Activated CD8-positive, alpha-beta T cell treated with anti-CD3 and anti-CD28 coated beads, Interleukin-2, amount 10 ng/mL, durations not matched to agents 7 days and 5 days (primary cell): ENCODE measurements around the gene SPAG9. TPM values are rescaled to one million over a fixed set of nuclear protein-coding genes. Genes with fewer than 3 reads are reported as not detected.

ENCODE experiments used
- ATAC-seq: fragments of 150-1000 bp; cut with Tn5 transposase; one replicate; pipeline ENCODE4 v1.10.0; 2021; ENCODE audit warnings: moderate library complexity
- CTCF ChIA-PET: fragments of 350-600 bp; sonication (Branson Sonifier 250); formaldehyde crosslinking; loops from one replicate; lab custom pipeline; 2021; ENCODE audit warnings: antibody characterized with exemption; lab: Charles Lee
- POLR2A ChIA-PET: fragments of 350-600 bp; sonication (Branson Sonifier 250); formaldehyde crosslinking; loops from one replicate; lab custom pipeline; 2021; ENCODE audit warnings: antibody characterized with exemption; lab: Charles Lee
- DNase-seq: peaks from one replicate; pipeline ENCODE4 v3.0.0-alpha.2; 2020
- H3K27ac Mint-ChIP-seq: one replicate; pipeline ENCODE4 v1.8.0; 2021; ENCODE audit warnings: mild to moderate bottlenecking, mixed read lengths
- H3K27me3 Mint-ChIP-seq: one replicate; pipeline ENCODE4 v1.8.0; 2021; ENCODE audit warnings: low read depth, mixed read lengths
- H3K36me3 Mint-ChIP-seq: one replicate; pipeline ENCODE4 v1.8.0; 2021; ENCODE audit warnings: low read depth, mixed read lengths
- H3K4me1 Mint-ChIP-seq: one replicate; pipeline ENCODE4 v1.8.0; 2021; ENCODE audit warnings: low read depth, mixed read lengths
- H3K4me3 Mint-ChIP-seq: one replicate; pipeline ENCODE4 v1.8.0; 2021; ENCODE audit warnings: mild to moderate bottlenecking, mixed read lengths
- H3K9me3 Mint-ChIP-seq: one replicate; pipeline ENCODE4 v1.8.0; 2022; ENCODE audit warnings: mixed read lengths; ENCODE audit not compliant: insufficient read depth
- total RNA-seq, 2 experiments: library from RNA; stranded (reverse); gene quantifications; one replicate each; pipeline ENCODE4 v1.2.3, GENCODE V29; 2021

Gene SPAG9
- total RNA-seq, 2 experiments from 2014 or later: 39.2 to 42.1 TPM

DNA sequence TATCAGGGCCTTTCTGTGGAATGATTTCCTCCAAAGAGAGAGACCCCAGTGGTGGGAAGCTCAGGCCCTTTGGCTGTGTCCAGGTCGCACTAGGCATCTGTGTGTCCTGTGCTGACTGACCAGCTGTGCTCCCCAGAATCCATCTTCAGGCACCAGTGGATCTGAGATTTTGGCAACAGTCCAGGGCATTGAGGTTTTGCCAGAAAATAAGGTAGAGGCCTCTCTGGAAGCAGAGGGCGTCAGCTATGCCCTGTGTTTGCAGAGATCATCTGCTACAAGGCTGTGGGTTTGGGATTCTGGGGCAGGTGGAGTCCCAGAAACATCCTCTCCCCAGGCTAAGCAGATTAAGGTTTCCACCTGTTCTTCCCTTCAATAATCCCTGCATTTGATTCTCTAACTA lies 197.1 kb downstream of the SPAG9 start:
- ATAC-seq (no peak), DNase-seq (no peak)
- Mint-ChIP-seq H3K36me3 (no peaks in the 10 kb centered on the region), H3K4me3 (no peak overlapping the region), H3K9me3 (no peaks in the 10 kb centered on the region), H3K27me3 (peaks cover 31% of the 10 kb centered on the region), H3K4me1 (peaks cover 56% of the 10 kb centered on the region), H3K27ac (no peak overlapping the region)
- POLR2A ChIA-PET: interaction anchor here (10.9 kb wide), 1 partner anchor 58 kb away, joined by 109 read pairs; the partner anchor contains the start of gene TOB1
- CTCF ChIA-PET: no interaction called here

DNA sequence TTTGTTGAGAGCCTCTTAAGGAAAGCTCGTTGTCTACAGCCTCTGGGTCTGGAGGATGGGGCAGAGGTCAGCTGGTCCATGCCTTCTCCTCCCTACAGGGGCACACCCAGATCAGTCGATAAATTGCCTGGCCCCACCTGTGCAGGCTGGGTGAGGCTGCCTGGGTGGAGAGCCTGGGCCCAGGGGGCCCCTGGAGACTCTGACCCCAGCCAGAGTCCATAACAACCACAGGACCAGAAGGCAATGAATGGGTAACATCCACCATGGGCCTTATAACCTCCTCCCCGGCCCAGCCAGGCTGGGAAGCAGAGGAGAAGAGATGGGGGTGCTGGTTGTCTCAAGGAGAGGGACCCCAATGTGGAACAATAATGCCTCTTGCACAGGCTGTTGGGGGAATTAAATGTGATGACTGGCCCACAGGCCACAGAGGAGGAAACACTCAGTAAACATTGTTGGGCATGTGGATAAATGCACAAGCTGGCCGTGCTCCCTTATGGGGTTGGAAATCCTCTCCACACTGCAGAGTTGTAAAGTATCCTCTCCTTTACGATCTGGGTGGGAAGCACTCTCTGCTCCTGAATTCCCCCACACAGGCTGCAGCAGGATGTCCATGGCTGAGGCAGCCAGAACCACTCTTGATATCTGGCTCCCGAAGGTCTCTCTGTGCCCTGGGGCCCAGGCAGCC lies 197.8 kb downstream of the SPAG9 start:
- ChIA-PET CTCF (no interaction called here), POLR2A (interaction anchor here (10.9 kb wide), 1 partner anchor 57 kb away, joined by 109 read pairs; the partner anchor contains the start of gene TOB1)
- ATAC-seq: no peak
- Mint-ChIP-seq H3K27ac (no peak overlapping the region), H3K4me1 (peaks cover 61% of the 10 kb centered on the region), H3K27me3 (peaks cover 23% of the 10 kb centered on the region), H3K9me3 (no peaks in the 10 kb centered on the region), H3K4me3 (no peak overlapping the region), H3K36me3 (no peaks in the 10 kb centered on the region)
- no peak for DNase-seq

DNA sequence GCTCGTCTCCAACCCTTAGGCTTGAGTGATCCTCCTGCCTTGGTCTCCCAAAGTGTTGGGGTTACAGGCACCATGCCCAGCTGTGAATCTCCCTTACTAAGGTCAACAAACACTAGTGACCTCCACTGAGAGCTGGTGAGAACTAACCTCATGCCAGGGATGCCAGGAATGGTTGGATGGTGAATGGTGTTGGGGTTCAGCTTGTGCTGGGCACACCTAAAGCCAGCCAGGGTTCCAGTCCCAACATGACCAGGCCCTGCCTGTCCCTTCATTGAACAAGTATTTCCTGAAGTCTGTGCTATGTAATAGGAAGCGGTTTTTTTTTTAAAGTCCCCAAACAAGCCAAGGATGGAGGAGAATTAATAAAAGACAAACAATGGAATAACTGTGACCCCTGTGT lies 198.6 kb downstream of the SPAG9 start:
- ChIA-PET POLR2A (interaction anchor here (10.9 kb wide), 1 partner anchor 56 kb away, joined by 109 read pairs; the partner anchor contains the start of gene TOB1), CTCF (no interaction called here)
- H3K4me3 Mint-ChIP-seq: no peak overlapping the region
- H3K36me3 Mint-ChIP-seq: no peaks in the 10 kb centered on the region
- peaks cover 19% of the 10 kb centered on the region for H3K27me3 Mint-ChIP-seq
- ATAC-seq (no peak), DNase-seq (no peak)
- H3K9me3 Mint-ChIP-seq: no peaks in the 10 kb centered on the region
- no peak overlapping the region for H3K27ac Mint-ChIP-seq
- H3K4me1 Mint-ChIP-seq: peaks cover 55% of the 10 kb centered on the region

DNA sequence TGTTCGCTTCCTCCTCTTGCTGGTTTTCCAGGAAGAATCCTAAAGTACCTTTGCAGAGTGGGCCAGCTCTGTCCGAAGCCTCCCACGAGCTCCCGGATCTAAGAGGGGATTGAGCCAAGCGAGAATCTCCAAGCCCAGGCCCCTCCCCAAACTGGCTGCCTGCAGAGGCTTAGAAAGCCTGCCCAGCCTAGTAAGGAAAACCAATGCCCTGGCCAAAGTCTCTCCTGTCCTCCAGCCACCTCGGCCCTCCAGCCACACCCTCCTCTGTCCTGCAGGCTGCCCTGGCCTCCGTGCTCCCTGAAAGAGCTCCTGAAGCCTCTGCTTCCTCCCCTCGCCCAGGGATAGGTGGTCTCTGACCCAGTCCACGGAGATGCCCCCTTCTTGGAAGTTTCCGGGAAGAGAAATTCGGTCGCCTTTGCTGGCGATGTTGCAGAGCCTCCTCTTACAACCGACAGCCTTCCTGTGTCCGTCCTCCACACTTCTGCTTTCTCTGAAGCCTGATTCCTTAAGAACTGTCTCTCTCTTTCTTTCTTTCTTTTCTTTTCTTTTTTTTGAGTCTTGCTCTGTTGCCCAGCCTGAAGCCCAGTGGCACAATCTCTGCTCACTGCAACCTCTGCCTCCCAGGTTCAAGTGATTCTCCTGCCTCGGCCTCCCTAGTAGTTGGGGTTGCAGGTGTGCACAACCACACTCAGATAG lies 199.6 kb downstream of the SPAG9 start:
- ATAC-seq: no peak
- Mint-ChIP-seq H3K27ac (peak overlapping the region; percentile 36), H3K27me3 (peaks cover 18% of the 10 kb centered on the region), H3K36me3 (no peaks in the 10 kb centered on the region), H3K9me3 (no peaks in the 10 kb centered on the region), H3K4me1 (peaks cover 53% of the 10 kb centered on the region), H3K4me3 (no peak overlapping the region)
- POLR2A ChIA-PET: interaction anchor here (10.9 kb wide), 1 partner anchor 55 kb away, joined by 109 read pairs; the partner anchor contains the start of gene TOB1
- DNase-seq: no peak
- CTCF ChIA-PET: no interaction called here

DNA sequence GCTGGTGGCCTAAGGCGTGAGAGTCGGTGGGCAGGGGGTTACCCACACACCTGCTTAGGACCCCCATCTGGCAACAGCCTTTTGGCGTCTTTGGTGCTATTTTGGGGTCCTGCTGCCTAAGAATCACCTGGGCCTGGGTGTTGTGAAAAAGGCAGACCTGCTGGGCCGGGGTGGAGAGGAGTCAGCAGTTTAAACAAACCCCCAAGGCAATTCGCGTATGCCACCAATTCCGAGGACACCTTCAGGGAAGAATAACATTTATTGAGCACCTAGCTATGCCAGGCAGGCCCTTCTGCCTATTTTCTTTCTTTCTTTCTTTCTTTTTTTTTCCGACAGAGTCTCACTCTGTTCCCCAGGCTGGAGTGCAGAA lies 200.6 kb downstream of the SPAG9 start:
- DNase-seq: no peak
- no peaks in the 10 kb centered on the region for H3K36me3 Mint-ChIP-seq
- CTCF ChIA-PET: no interaction called here
- POLR2A ChIA-PET: interaction anchor here (10.9 kb wide), 1 partner anchor 54 kb away, joined by 109 read pairs; the partner anchor contains the start of gene TOB1
- H3K27me3 Mint-ChIP-seq: peaks cover 13% of the 10 kb centered on the region
- H3K9me3 Mint-ChIP-seq: no peaks in the 10 kb centered on the region
- peak overlapping the region; percentile 46 for H3K27ac Mint-ChIP-seq
- H3K4me3 Mint-ChIP-seq: no peak overlapping the region
- peaks cover 53% of the 10 kb centered on the region for H3K4me1 Mint-ChIP-seq
- no peak for ATAC-seq

DNA sequence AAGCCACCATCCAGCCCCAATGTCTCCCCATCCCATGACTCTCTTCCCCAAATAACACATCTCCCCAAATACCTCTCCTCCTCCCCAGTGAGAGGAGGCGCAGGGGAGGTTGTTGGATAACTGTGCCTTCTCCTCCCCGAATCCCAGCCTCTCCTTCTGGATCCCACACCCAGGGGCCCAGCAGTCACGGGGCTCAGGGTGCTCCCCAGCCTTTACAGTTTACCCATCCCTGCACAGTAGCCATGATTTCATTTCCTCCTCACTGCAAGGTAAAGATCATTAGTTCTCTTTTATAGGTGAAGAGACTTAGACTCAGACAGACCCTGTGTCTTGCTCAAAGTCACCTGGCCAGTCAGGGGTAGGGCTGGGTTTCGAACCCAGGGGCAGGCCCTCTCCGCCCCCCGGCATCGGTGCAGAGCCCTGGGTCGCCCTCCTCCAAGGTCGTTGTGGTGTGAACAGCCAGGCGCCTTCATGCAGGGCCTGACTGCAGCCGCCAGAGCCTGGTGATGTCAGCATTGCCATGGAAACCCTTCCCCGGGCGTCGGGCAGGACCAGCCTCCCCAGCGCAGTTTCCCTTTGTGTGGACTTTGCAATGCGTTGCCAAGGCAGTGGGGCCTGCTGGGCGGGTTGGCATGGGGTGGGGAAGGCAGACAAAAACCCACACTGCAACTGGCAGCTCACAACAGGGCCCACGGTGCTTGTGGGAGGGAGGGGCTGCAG lies 201.2 kb downstream of the SPAG9 start:
- CTCF ChIA-PET: interaction anchor here (1.2 to 1.3 kb wide), 4 partner anchors 11 to 67 kb away, joined by 3 to 6 read pairs (median 4); partner anchors contain the start of gene TOB1
- Mint-ChIP-seq H3K9me3 (no peaks in the 10 kb centered on the region), H3K36me3 (no peaks in the 10 kb centered on the region), H3K27me3 (peaks cover 7% of the 10 kb centered on the region), H3K4me3 (peak overlapping the region; percentile 47), H3K27ac (peak overlapping the region; percentile 90), H3K4me1 (peaks cover 54% of the 10 kb centered on the region)
- POLR2A ChIA-PET: interaction anchor here (1.1 to 10.9 kb wide), 2 partner anchors 15 to 54 kb away, joined by 5 to 109 read pairs; partner anchors contain the start of gene TOB1
- ATAC-seq (peak; percentile 94), DNase-seq (peak; percentile 93)

DNA sequence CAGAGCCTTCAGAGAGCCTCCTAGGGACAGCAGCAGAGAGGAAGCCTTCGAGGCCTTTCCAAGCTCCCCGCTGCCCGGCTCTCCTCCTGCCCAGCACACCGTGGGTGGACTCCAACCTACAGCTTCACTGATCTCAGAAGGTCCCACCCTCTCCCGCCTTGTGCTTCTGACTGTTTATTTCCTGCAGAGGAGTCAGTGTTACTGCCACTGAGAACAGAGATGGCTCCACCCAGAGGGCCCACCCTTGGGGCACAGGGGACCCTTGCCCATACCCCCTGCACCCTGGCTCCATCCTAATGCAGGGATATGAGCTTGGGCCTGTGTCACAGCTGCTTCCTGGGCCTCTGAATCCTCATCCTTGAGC lies 201.8 kb downstream of the SPAG9 start:
- H3K36me3 Mint-ChIP-seq: no peaks in the 10 kb centered on the region
- ATAC-seq (peak; percentile 24), DNase-seq (peak; percentile 48)
- peaks cover 57% of the 10 kb centered on the region for H3K4me1 Mint-ChIP-seq
- peak overlapping the region; percentile 47 for H3K4me3 Mint-ChIP-seq
- H3K27me3 Mint-ChIP-seq: peaks cover 6% of the 10 kb centered on the region
- ChIA-PET CTCF (interaction anchor here (1.2 to 1.3 kb wide), 4 partner anchors 12 to 67 kb away, joined by 3 to 6 read pairs (median 4); partner anchors contain the start of gene TOB1), POLR2A (interaction anchor here (0.6 to 10.9 kb wide), 3 partner anchors 14 to 53 kb away, joined by 3 to 109 read pairs (median 5); partner anchors contain the start of gene TOB1)
- peak overlapping the region; percentile 90 for H3K27ac Mint-ChIP-seq
- H3K9me3 Mint-ChIP-seq: no peaks in the 10 kb centered on the region

DNA sequence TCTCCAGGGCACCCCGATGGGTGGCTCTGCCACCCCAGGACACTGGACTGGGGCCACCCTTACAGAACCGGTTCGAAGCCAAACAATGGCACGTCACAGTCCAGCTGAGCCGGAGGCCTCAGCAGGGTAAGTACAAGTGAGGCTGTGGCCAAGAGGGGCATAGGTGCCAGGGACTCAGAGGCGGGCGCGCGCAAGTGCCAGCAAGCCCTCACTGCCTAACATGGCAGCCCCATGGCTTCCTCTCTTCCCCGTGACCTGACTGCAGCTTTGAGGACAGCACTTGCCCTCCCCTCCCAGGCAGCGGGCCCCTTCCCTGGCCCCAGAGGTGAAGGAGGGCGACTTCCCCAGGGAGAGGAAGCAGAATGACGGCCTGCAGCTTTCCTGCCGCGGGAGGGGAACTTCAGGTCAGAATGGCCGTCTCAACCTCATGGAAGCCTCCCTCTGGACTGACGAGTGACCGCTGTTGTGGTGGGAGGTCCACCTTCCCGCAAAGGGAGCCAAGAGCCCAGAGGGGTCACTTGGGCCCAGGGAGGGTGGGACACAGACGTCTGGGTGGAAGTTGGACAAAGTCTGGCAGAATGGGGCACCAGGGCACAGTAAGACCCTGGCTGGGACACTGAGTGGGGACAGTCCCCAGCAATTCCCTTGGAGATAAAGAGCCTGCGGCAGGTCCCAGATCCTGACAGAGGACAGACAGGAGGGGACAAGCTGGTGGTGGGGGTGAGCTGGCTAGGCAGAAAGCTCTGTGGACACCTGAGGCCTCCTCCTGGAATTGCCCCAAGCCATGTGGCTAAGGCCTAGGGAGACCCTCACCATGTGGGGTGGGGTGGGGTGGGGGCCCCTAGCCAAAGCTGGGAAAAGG lies 202.4 kb downstream of the SPAG9 start:
- Mint-ChIP-seq H3K36me3 (no peaks in the 10 kb centered on the region), H3K27ac (peak overlapping the region; percentile 71), H3K27me3 (peaks cover 4% of the 10 kb centered on the region), H3K9me3 (no peaks in the 10 kb centered on the region), H3K4me3 (no peak overlapping the region), H3K4me1 (peaks cover 62% of the 10 kb centered on the region)
- ChIA-PET CTCF (interaction anchor here (1.2 to 1.3 kb wide), 4 partner anchors 12 to 66 kb away, joined by 3 to 6 read pairs (median 4); partner anchors contain the start of gene TOB1), POLR2A (interaction anchor here (0.6 to 10.9 kb wide), 3 partner anchors 13 to 52 kb away, joined by 3 to 109 read pairs (median 5); partner anchors contain the start of gene TOB1)
- DNase-seq: no peak
- no peak for ATAC-seq

DNA sequence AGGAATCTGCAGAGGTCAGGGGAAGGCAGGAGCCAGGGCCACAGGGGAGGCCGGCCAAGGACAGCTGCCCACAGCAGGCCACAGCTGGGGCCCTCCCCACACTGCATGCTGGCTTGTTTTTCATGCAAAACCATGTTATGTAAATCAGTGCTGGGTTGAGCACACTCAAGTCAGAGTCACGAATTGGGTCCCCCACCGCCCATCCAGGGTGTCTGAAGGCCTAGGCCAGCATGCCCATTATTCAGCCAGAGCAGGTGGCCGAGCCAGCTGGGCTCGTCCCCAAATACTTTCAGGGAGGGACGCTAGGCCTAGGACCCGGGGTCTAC lies 203.3 kb downstream of the SPAG9 start:
- Mint-ChIP-seq H3K9me3 (no peaks in the 10 kb centered on the region), H3K4me1 (peaks cover 67% of the 10 kb centered on the region), H3K27ac (no peak overlapping the region), H3K27me3 (peaks cover 4% of the 10 kb centered on the region), H3K4me3 (no peak overlapping the region), H3K36me3 (peaks cover 1% of the 10 kb centered on the region)
- no peak for DNase-seq
- no peak for ATAC-seq
- ChIA-PET POLR2A (interaction anchor here (10.9 kb wide), 1 partner anchor 51 kb away, joined by 109 read pairs; the partner anchor contains the start of gene TOB1), CTCF (no interaction called here)

DNA sequence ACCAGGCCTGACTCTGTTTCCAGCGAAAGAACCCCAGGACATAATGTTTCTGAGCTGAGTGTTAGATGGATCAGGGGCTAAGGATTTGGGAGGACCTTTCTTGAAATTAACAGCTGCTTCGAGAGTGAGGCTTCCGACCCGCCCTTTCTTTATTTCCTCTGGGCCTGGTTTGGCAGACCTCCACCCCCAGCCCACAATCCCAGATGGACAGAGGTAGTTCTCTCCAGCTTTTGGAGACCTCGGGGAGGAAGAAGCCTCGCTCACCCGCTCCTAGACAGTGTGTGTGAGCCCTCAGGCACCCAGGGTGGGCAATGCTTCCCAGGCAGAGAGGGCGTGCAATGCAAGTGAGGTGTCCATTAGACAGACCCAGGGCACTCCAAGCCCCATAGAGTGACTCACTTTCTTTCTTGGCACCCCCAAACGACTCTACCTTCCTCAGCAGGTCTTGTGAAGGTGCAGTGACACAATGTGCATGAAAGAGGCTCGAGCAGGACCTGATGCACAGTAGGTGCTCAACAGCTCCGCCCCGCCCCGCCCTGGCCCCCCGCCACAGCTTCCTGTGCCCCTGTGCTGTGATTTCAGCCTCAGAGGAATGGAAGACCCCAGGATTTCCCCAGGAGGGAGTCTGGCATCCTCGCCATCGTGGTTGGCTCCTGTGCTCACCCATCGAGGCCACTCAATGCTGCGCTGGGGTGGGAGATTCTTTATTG lies 203.8 kb downstream of the SPAG9 start:
- CTCF ChIA-PET: interaction anchor here (2.8 kb wide), 1 partner anchor 65 kb away, joined by 12 read pairs; no protein-coding TSS in a partner anchor
- Mint-ChIP-seq H3K27ac (peak overlapping the region; percentile 17), H3K36me3 (peaks cover 1% of the 10 kb centered on the region), H3K27me3 (peaks cover 4% of the 10 kb centered on the region), H3K9me3 (no peaks in the 10 kb centered on the region), H3K4me1 (peaks cover 67% of the 10 kb centered on the region), H3K4me3 (no peak overlapping the region)
- POLR2A ChIA-PET: interaction anchor here (10.9 kb wide), 1 partner anchor 51 kb away, joined by 109 read pairs; the partner anchor contains the start of gene TOB1
- no peak for ATAC-seq
- no peak for DNase-seq
